ENCODE results near the gene SNAI3. TPM values are rescaled to one million over a fixed set of nuclear protein-coding genes. Genes with fewer than 3 reads are reported as not detected.
A peak's percentile ranks its signal among the peaks of the same experiment; 100 is the strongest.

SNAI3 gene
- total RNA-seq, 1 experiment from 2014 or later: 9.1 TPM

DNA sequence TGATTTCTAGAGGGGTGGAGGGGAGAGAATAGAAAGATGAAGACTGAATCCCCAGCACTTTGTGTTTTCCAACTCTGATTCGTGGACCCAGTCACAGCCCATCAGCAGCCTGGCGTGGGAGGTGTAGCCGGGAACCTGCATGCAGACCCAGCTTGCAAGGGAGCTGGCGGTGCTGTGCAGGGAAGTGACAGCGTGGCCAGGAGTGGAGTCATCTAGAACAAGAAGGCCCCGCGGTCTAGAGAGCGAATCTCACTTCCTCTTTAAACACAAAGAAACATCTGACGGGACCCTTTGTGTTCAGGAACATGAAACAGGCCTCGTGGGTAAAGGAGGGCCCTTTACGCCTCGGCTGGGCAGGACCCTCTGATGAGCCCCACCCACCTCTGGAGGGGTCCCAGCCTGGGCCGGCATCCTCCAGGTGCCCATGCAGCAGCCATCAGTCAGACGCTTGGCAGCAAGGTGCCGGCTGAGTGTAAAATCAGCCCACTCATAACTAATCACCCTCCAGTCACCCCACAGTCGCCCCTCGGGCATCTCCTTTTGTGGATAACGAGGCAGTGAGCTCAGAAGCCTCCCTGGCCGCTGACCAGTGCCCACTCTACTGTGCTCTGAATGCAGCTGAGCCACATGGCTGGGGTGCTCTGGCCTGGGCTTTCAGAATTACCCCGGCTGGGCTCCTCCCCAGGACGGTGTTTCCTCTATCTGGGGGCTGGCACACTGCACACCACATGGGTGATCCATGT lies 4.4 kb downstream of the SNAI3 start (continued):
- TF ChIP-seq, protein P1, sequence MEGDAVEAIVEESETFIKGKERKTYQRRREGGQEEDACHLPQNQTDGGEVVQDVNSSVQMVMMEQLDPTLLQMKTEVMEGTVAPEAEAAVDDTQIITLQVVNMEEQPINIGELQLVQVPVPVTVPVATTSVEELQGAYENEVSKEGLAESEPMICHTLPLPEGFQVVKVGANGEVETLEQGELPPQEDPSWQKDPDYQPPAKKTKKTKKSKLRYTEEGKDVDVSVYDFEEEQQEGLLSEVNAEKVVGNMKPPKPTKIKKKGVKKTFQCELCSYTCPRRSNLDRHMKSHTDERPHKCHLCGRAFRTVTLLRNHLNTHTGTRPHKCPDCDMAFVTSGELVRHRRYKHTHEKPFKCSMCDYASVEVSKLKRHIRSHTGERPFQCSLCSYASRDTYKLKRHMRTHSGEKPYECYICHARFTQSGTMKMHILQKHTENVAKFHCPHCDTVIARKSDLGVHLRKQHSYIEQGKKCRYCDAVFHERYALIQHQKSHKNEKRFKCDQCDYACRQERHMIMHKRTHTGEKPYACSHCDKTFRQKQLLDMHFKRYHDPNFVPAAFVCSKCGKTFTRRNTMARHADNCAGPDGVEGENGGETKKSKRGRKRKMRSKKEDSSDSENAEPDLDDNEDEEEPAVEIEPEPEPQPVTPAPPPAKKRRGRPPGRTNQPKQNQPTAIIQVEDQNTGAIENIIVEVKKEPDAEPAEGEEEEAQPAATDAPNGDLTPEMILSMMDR (IDR thresholded peaks at IDR 0.05): no peak

DNA sequence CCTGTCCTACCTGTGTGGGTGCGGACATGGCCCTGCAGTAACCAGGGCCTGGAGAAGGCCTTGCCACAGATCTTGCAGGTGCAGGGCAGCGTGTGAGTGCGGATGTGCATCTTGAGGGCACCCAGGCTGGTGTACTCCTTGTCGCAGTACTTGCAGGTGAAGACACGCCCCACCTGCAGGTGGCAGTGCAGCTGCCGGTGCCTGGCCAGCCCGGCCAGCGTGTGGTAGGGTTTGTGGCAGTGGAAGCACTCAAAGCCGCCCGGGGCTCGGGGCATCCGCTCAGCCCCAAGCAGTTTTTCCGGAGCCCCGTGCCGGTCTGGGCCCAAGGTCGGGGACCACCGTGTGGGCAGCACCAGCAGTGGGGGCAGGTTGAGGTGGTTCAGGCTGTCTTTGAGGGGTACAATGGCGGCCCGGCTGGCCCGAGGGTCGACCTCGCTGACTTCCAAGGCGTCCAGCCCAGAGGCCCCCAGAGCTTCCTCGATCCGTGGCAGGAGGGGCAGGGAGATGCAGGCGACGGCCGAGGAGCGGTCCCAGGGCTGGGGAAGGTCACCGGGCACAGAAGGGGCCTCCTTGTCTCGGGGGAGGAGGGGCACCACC lies 5.1 kb downstream of the SNAI3 start:
- POLR2A ChIA-PET: no interaction called here
- DNase-seq (ENCODE audit: low spot score) (peak; percentile 79), ATAC-seq (peak; percentile 65)
- peaks cover 2% of the 10 kb centered on the region; the same call in 1 of the 2 replicates for H3K36me3 Mint-ChIP-seq
- no peaks in the 10 kb centered on the region for H3K9me3 Mint-ChIP-seq
- H3K27me3 Mint-ChIP-seq (ENCODE audit: low read depth): no peaks in the 10 kb centered on the region
- TF ChIP-seq, protein P1 (IDR thresholded peaks at IDR 0.05): peak; percentile 40
- TF ChIP-seq ELF4 (CRISPR knock-in tag; IDR thresholded peaks at IDR 0.05; ENCODE audit: low read depth) (no peak), FOXP4 (CRISPR knock-in tag; IDR thresholded peaks at IDR 0.05) (0 out of 2 replicates have a peak, but pooled peaks have one; percentile 40)
- H3K4me3 Mint-ChIP-seq: no peak overlapping the region
- peak overlapping the region; percentile 45; the same call in 1 of the 2 replicates for H3K27ac Mint-ChIP-seq
- peaks cover 9% of the 10 kb centered on the region for H3K4me1 Mint-ChIP-seq
- CTCF ChIA-PET: interaction anchor here (0.7 to 2.5 kb wide), 10 partner anchors 9 to 486 kb away, joined by 3 to 23 read pairs (median 4); no protein-coding TSS in a partner anchor

GRCh38 chr16:88680554-88681083 lies 5.7 kb downstream of the SNAI3 start:
- peaks cover 2% of the 10 kb centered on the region; the same call in 1 of the 2 replicates for H3K36me3 Mint-ChIP-seq
- no peaks in the 10 kb centered on the region for H3K27me3 Mint-ChIP-seq (ENCODE audit: low read depth)
- peak overlapping the region; percentile 45; the same call in 1 of the 2 replicates for H3K27ac Mint-ChIP-seq
- ChIA-PET CTCF (interaction anchor here (0.7 to 2.5 kb wide), 11 partner anchors 8 to 487 kb away, joined by 3 to 23 read pairs (median 4); no protein-coding TSS in a partner anchor), POLR2A (interaction anchor here (0.6 kb wide), 1 partner anchor 1198 kb away, joined by 7 read pairs; no protein-coding TSS in a partner anchor)
- no peak overlapping the region for H3K4me3 Mint-ChIP-seq
- H3K9me3 Mint-ChIP-seq: no peaks in the 10 kb centered on the region
- ATAC-seq: no peak
- TF ChIP-seq NR1H2 (CRISPR knock-in tag; IDR thresholded peaks at IDR 0.05): no peak
- peak; percentile 64; the same call in 1 of the 2 replicates for TF ChIP-seq ZNF121 (CRISPR knock-in tag; IDR thresholded peaks at IDR 0.05)
- peaks cover 9% of the 10 kb centered on the region for H3K4me1 Mint-ChIP-seq
- no peak for DNase-seq (ENCODE audit: low spot score)

- ATAC-seq: no peak; the same call in 1 of the 2 replicates
- ChIA-PET CTCF (no interaction called here), POLR2A (no interaction called here)
- Mint-ChIP-seq H3K27ac (no peak overlapping the region), H3K27me3 (ENCODE audit: low read depth) (no peaks in the 10 kb centered on the region), H3K9me3 (no peaks in the 10 kb centered on the region), H3K36me3 (peaks cover 2% of the 10 kb centered on the region; the same call in 1 of the 2 replicates), H3K4me1 (no peaks in the 10 kb centered on the region; the same call in 1 of the 2 replicates), H3K4me3 (no peak overlapping the region)
- no peak for DNase-seq (ENCODE audit: low spot score)
- TF ChIP-seq ETV6 (CRISPR knock-in tag; IDR thresholded peaks at IDR 0.05) (no peak), ELF4 (CRISPR knock-in tag; IDR thresholded peaks at IDR 0.05; ENCODE audit: low read depth) (no peak), ZSCAN18 (CRISPR knock-in tag; IDR thresholded peaks at IDR 0.05) (no peak)
- TF ChIP-seq, protein P2, sequence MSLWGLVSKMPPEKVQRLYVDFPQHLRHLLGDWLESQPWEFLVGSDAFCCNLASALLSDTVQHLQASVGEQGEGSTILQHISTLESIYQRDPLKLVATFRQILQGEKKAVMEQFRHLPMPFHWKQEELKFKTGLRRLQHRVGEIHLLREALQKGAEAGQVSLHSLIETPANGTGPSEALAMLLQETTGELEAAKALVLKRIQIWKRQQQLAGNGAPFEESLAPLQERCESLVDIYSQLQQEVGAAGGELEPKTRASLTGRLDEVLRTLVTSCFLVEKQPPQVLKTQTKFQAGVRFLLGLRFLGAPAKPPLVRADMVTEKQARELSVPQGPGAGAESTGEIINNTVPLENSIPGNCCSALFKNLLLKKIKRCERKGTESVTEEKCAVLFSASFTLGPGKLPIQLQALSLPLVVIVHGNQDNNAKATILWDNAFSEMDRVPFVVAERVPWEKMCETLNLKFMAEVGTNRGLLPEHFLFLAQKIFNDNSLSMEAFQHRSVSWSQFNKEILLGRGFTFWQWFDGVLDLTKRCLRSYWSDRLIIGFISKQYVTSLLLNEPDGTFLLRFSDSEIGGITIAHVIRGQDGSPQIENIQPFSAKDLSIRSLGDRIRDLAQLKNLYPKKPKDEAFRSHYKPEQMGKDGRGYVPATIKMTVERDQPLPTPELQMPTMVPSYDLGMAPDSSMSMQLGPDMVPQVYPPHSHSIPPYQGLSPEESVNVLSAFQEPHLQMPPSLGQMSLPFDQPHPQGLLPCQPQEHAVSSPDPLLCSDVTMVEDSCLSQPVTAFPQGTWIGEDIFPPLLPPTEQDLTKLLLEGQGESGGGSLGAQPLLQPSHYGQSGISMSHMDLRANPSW (CRISPR knock-in tag; conservative IDR thresholded peaks at IDR 0.05; ENCODE audit: low read depth): no peak
- TF ChIP-seq, protein P3, sequence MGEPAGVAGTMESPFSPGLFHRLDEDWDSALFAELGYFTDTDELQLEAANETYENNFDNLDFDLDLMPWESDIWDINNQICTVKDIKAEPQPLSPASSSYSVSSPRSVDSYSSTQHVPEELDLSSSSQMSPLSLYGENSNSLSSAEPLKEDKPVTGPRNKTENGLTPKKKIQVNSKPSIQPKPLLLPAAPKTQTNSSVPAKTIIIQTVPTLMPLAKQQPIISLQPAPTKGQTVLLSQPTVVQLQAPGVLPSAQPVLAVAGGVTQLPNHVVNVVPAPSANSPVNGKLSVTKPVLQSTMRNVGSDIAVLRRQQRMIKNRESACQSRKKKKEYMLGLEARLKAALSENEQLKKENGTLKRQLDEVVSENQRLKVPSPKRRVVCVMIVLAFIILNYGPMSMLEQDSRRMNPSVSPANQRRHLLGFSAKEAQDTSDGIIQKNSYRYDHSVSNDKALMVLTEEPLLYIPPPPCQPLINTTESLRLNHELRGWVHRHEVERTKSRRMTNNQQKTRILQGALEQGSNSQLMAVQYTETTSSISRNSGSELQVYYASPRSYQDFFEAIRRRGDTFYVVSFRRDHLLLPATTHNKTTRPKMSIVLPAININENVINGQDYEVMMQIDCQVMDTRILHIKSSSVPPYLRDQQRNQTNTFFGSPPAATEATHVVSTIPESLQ (CRISPR knock-in tag; IDR thresholded peaks at IDR 0.05): no peak
- TF ChIP-seq, protein P4, sequence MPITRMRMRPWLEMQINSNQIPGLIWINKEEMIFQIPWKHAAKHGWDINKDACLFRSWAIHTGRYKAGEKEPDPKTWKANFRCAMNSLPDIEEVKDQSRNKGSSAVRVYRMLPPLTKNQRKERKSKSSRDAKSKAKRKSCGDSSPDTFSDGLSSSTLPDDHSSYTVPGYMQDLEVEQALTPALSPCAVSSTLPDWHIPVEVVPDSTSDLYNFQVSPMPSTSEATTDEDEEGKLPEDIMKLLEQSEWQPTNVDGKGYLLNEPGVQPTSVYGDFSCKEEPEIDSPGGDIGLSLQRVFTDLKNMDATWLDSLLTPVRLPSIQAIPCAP (CRISPR knock-in tag; IDR thresholded peaks at IDR 0.05): no peak
Observed at GRCh38 chr16:88678224-88678979, 7.9 kb downstream of the SNAI3 start.
